GM12891 (cell line): ENCODE measurements around the gene SLC18B1.

Experiments
- DNase-seq: peaks from one replicate; pipeline ENCODE4 v3.0.0; 2011; ENCODE audit warnings: low spot score; ENCODE audit not compliant: insufficient read length
- FAIRE-seq: peaks from 2 replicates; lab custom pipeline; 2011; peaks lifted over from hg19 to GRCh38; lab: Jason Lieb, UNC
- PAX5 ChIP-seq: IDR thresholded peaks from 2 replicates; pipeline ENCODE4 v1.6.1; 2011; ENCODE audit warnings: low read length, moderate library complexity, mild to moderate bottlenecking; ENCODE audit not compliant: insufficient read depth, severe bottlenecking
- POLR2A ChIP-seq: IDR thresholded peaks from 2 replicates; pipeline ENCODE4 v1.6.1; 2011; ENCODE audit warnings: low read depth, low read length, control low read depth
- POLR2AphosphoS5 ChIP-seq: IDR thresholded peaks from 2 replicates; pipeline ENCODE4 v1.6.1; 2011; ENCODE audit warnings: low read depth, low read length, control low read depth
- POU2F2 ChIP-seq: IDR thresholded peaks from 2 replicates; pipeline ENCODE4 v1.6.1; 2011; ENCODE audit warnings: low read depth, mild to moderate bottlenecking, control low read depth, low read length, moderate library complexity
- SPI1 ChIP-seq: IDR thresholded peaks from 2 replicates; pipeline ENCODE4 v1.6.1; 2011; ENCODE audit warnings: low read depth, low read length, control low read depth
- TAF1 ChIP-seq: IDR thresholded peaks from 2 replicates; pipeline ENCODE4 v1.6.1; 2011; ENCODE audit warnings: low read depth, low read length, control low read depth

Gene SLC18B1

GRCh38 chr6:132768051-132768517 lies 30.4 kb downstream of the SLC18B1 start:
- DNase-seq, result no peak
- peak; percentile 89 for FAIRE-seq
- no peak for TF ChIP-seq TAF1
- peak; percentile 12 for TF ChIP-seq PAX5

GRCh38 chr6:132765560-132765959 lies 32.9 kb downstream of the SLC18B1 start:
- FAIRE-seq (no peak), DNase-seq (no peak)
- no peak for TF ChIP-seq PAX5
- TF ChIP-seq POLR2AphosphoS5, result no peak
- TF ChIP-seq POU2F2, result no peak
- TF ChIP-seq SPI1, result no peak
- TF ChIP-seq TAF1, result no peak
- no peak for TF ChIP-seq POLR2A

GRCh38 chr6:132764370-132764769 lies 34.1 kb downstream of the SLC18B1 start:
- no peak for FAIRE-seq
- no peak for TF ChIP-seq POLR2A
- TF ChIP-seq PAX5, result no peak
- no peak for TF ChIP-seq TAF1
- no peak for TF ChIP-seq POU2F2
- no peak for TF ChIP-seq SPI1
- no peak for TF ChIP-seq POLR2AphosphoS5
- DNase-seq, result no peak

GRCh38 chr6:132763269-132763668 lies 35.2 kb downstream of the SLC18B1 start:
- FAIRE-seq (peak; percentile 70), DNase-seq (peak; percentile 36)
- TF ChIP-seq POU2F2 (no peak), POLR2AphosphoS5 (no peak), SPI1 (peak; percentile 90), TAF1 (no peak), POLR2A (no peak)

- no peak for DNase-seq
- TF ChIP-seq POLR2AphosphoS5, result no peak
- no peak for TF ChIP-seq SPI1
- TF ChIP-seq POLR2A, result no peak
- no peak for TF ChIP-seq POU2F2
- no peak for TF ChIP-seq TAF1
- no peak for TF ChIP-seq PAX5
- FAIRE-seq, result peak; percentile 5
These were observed 38.2 kb downstream of the SLC18B1 start for GRCh38 chr6:132760256-132760655.

- no peak for FAIRE-seq
These were observed 39.7 kb downstream of the SLC18B1 start for GRCh38 chr6:132758689-132759088.

GRCh38 chr6:132752255-132752654 lies 46.2 kb downstream of the SLC18B1 start:
- DNase-seq (no peak), FAIRE-seq (peak; percentile 16)
- no peak for TF ChIP-seq POLR2A
- TF ChIP-seq PAX5, result no peak
- TF ChIP-seq POLR2AphosphoS5, result no peak
- TF ChIP-seq TAF1, result no peak
- no peak for TF ChIP-seq SPI1
- no peak for TF ChIP-seq POU2F2

More at GRCh38 chr6:132758689-132759088, 39.7 kb downstream of the SLC18B1 start:
- no peak for DNase-seq
- TF ChIP-seq TAF1, result no peak
- TF ChIP-seq SPI1, result no peak
- TF ChIP-seq POLR2AphosphoS5, result no peak
- no peak for TF ChIP-seq PAX5
- TF ChIP-seq POLR2A, result no peak
- no peak for TF ChIP-seq POU2F2

GRCh38 chr6:132751828-132752227 lies 46.6 kb downstream of the SLC18B1 start:
- TF ChIP-seq SPI1, result no peak
- TF ChIP-seq POLR2A, result no peak
- no peak for TF ChIP-seq POLR2AphosphoS5
- no peak for TF ChIP-seq PAX5
- no peak for TF ChIP-seq TAF1
- TF ChIP-seq POU2F2, result no peak
- DNase-seq (no peak), FAIRE-seq (peak; percentile 31)

GRCh38 chr6:132751306-132751705 lies 47.1 kb downstream of the SLC18B1 start:
- peak; percentile 91 for FAIRE-seq
- TF ChIP-seq POU2F2 (no peak), TAF1 (no peak), POLR2AphosphoS5 (no peak), SPI1 (peak; percentile 24; the same call in 1 of the 2 replicates), PAX5 (no peak), POLR2A (no peak)
- DNase-seq, result no peak

GRCh38 chr6:132750455-132751248 lies 47.8 kb downstream of the SLC18B1 start:
- TF ChIP-seq POLR2AphosphoS5 (no peak), SPI1 (no peak), PAX5 (no peak), POLR2A (no peak), POU2F2 (no peak), TAF1 (no peak)
- DNase-seq (no peak), FAIRE-seq (no peak)
